ENCODE measurements around the gene CFAP77. TPM values are rescaled to one million over a fixed set of nuclear protein-coding genes. Genes with fewer than 3 reads are reported as not detected.

CFAP77 gene
- total and polyA plus RNA-seq, 9 donors = 0.11 to 13.8 (median 0.47) TPM; not detected in 4

GRCh38 chr9:132572921-132573320, 162.9 kb downstream of the CFAP77 start:
- TF ChIP-seq EP300 (IDR thresholded peaks at IDR 0.05) (no peak), CTCF (IDR thresholded peaks at IDR 0.05) (no peak), POLR2A (IDR thresholded peaks at IDR 0.05) (no peak)
- intact Hi-C loops (cut with DNase I) = loop anchor here in 2 of 4 donors (10.0 kb wide), 1 partner anchor 68 kb away; no protein-coding TSS in a partner anchor
- Histone ChIP-seq H3K27me3 (no peaks in the 10 kb centered on the region), H3K9me3 (no peaks in the 10 kb centered on the region), H3K36me3 (no peaks in the 10 kb centered on the region), H3K4me1 (ENCODE audit: insufficient read depth) (no peaks in the 10 kb centered on the region), H3K4me3 (no peak overlapping the region), H3K27ac (no peak overlapping the region)
- DNase-seq = no peak
- 8 to 16% (median 11%) methylated on average over 8 of the region's 8 CpGs for WGBS, 3 donors

DNA sequence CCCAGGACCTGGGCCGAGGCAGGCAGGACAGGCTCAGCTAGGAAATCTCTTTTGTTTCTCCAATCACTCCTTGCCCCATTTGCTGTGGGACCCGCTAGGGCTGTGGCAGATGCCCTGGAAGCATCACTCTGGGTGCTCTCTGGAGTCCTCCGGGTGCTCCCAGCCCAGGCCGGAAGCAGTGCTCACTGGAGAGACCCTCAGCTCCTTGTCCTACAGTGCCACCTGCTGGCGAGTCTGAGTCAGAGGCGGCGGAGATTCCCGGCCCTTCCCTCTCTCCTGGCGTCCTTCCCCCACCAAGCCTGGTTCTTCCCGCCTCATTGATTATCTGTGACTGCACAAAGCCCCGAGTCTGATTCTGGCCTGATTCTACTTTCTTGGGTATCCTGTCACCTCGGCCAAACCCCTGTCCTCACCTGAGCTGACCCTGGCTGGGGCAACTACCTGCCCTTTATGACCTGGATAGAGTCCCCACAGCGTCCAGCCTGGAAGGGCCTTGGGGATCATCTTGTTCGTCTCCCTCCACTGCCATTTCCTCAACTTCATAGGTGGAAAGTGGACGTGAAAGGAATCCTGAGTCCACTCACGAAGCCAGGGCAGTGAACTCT, 165.1 kb downstream of the CFAP77 start:
- peak in 4 of 5 donors; percentile 21 to 73 (median 44) for DNase-seq
- Histone ChIP-seq H3K27me3 (peaks cover 4% of the 10 kb centered on the region), H3K36me3 (no peaks in the 10 kb centered on the region), H3K4me3 (no peak overlapping the region), H3K27ac (no peak overlapping the region), H3K4me1 (ENCODE audit: insufficient read depth) (no peaks in the 10 kb centered on the region), H3K9me3 (no peaks in the 10 kb centered on the region)
- TF ChIP-seq CTCF (IDR thresholded peaks at IDR 0.05) (peak in 1 of 3 donors; percentile 11), EP300 (IDR thresholded peaks at IDR 0.05) (no peak)
- intact Hi-C loops (cut with DNase I) = loop anchor here in 2 of 4 donors (10.0 kb wide), 1 partner anchor 70 kb away; no protein-coding TSS in a partner anchor
- 9 to 12% (median 10%) methylated on average over 16 of the region's 16 CpGs for WGBS, 3 donors

GRCh38 chr9:132575811-132576210, 165.8 kb downstream of the CFAP77 start:
- TF ChIP-seq EP300 (IDR thresholded peaks at IDR 0.05) (no peak), POLR2A (IDR thresholded peaks at IDR 0.05) (no peak), CTCF (IDR thresholded peaks at IDR 0.05) (no peak)
- H3K27me3 ChIP-seq = peaks cover 11% of the 10 kb centered on the region
- 69 to 75% (median 74%) methylated on average over 5 of the region's 5 CpGs for WGBS, 3 donors
- intact Hi-C loops (cut with DNase I) = loop anchor here in 2 of 4 donors (10.0 kb wide), 1 partner anchor 71 kb away; no protein-coding TSS in a partner anchor
- no peak overlapping the region for H3K4me3 ChIP-seq
- H3K36me3 ChIP-seq = no peaks in the 10 kb centered on the region
- H3K27ac ChIP-seq = no peak overlapping the region
- H3K4me1 ChIP-seq (ENCODE audit: insufficient read depth) = no peaks in the 10 kb centered on the region
- no peak for DNase-seq
- no peaks in the 10 kb centered on the region for H3K9me3 ChIP-seq

DNA sequence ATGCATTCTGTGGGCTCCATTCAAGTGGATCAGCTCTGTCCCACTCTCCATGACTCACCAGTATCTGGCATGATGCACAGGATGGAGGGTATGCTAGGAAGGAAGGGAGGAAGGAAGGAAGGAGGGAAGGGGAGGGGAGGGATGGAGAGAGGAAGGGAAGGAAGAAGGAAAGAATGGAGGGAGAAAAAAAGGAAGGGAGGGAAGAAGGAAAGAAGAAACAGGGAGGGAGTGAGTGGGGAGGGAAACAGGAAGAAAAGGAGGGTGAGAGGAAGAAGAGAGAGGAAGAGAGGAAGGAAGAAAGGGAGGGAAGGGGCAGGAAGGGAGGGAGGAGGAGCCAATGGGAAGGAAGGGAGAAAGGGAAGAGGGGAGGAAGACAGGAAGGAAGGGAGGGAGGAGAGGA, 167.1 kb downstream of the CFAP77 start:
- intact Hi-C loops (cut with DNase I) = loop anchor here in 2 of 4 donors (10.0 kb wide), 1 partner anchor 72 kb away; no protein-coding TSS in a partner anchor
- H3K9me3 ChIP-seq = no peaks in the 10 kb centered on the region
- peaks cover 3% of the 10 kb centered on the region for H3K4me1 ChIP-seq (ENCODE audit: insufficient read depth)
- no peak for TF ChIP-seq POLR2A (IDR thresholded peaks at IDR 0.05)
- TF ChIP-seq EP300 (IDR thresholded peaks at IDR 0.05) = no peak
- no peak for TF ChIP-seq CTCF (IDR thresholded peaks at IDR 0.05)
- H3K27me3 ChIP-seq = peaks cover 13% of the 10 kb centered on the region
- DNase-seq = no peak
- no peak overlapping the region for H3K4me3 ChIP-seq
- H3K36me3 ChIP-seq = no peaks in the 10 kb centered on the region
- H3K27ac ChIP-seq = no peak overlapping the region
